Measurements from ENCODE around the gene FAM187B. TPM values are rescaled to one million over a fixed set of nuclear protein-coding genes. Genes with fewer than 3 reads are reported as not detected.

The FAM187B gene
- total RNA-seq, 1 donor from 2014 or later, result not detected

GRCh38 chr19:35225951-35226350 is 2.6 kb downstream of the FAM187B start:
- Mint-ChIP-seq H3K4me3 (ENCODE audit: unreplicated experiment) (no peak overlapping the region), H3K36me3 (ENCODE audit: low read depth) (no peaks in the 10 kb centered on the region), H3K27me3 (ENCODE audit: low read depth) (peaks cover 16% of the 10 kb centered on the region), H3K4me1 (ENCODE audit: low read depth) (no peaks in the 10 kb centered on the region), H3K9me3 (ENCODE audit: low read depth) (no peaks in the 10 kb centered on the region), H3K27ac (ENCODE audit: unreplicated experiment) (no peak overlapping the region)
- no peak for DNase-seq (ENCODE audit: low spot score)
- TF ChIP-seq CTCF (IDR thresholded peaks at IDR 0.05), result no peak

- no peak for DNase-seq (ENCODE audit: low spot score)
- H3K4me1 Mint-ChIP-seq (ENCODE audit: low read depth), result no peaks in the 10 kb centered on the region
- H3K27me3 Mint-ChIP-seq (ENCODE audit: low read depth), result peaks cover 16% of the 10 kb centered on the region
- no peaks in the 10 kb centered on the region for H3K9me3 Mint-ChIP-seq (ENCODE audit: low read depth)
- no peaks in the 10 kb centered on the region for H3K36me3 Mint-ChIP-seq (ENCODE audit: low read depth)
- no peak overlapping the region for H3K4me3 Mint-ChIP-seq (ENCODE audit: unreplicated experiment)
- TF ChIP-seq CTCF (IDR thresholded peaks at IDR 0.05), result no peak
- H3K27ac Mint-ChIP-seq (ENCODE audit: unreplicated experiment), result no peak overlapping the region
These were observed 3.6 kb downstream of the FAM187B start for GRCh38 chr19:35224681-35225571.

- no peak overlapping the region for H3K4me3 Mint-ChIP-seq (ENCODE audit: unreplicated experiment)
- no peaks in the 10 kb centered on the region for H3K36me3 Mint-ChIP-seq (ENCODE audit: low read depth)
- no peak for DNase-seq (ENCODE audit: low spot score)
- H3K27me3 Mint-ChIP-seq (ENCODE audit: low read depth), result peaks cover 9% of the 10 kb centered on the region
- TF ChIP-seq CTCF (IDR thresholded peaks at IDR 0.05), result no peak
- H3K9me3 Mint-ChIP-seq (ENCODE audit: low read depth), result no peaks in the 10 kb centered on the region
- no peaks in the 10 kb centered on the region for H3K4me1 Mint-ChIP-seq (ENCODE audit: low read depth)
- H3K27ac Mint-ChIP-seq (ENCODE audit: unreplicated experiment), result no peak overlapping the region
These were observed 4.6 kb downstream of the FAM187B start for GRCh38 chr19:35223862-35224505.

GRCh38 chr19:35223084-35223790 is 5.3 kb downstream of the FAM187B start:
- no peaks in the 10 kb centered on the region for H3K9me3 Mint-ChIP-seq (ENCODE audit: low read depth)

More at GRCh38 chr19:35223084-35223790, 5.3 kb downstream of the FAM187B start:
- H3K4me3 Mint-ChIP-seq (ENCODE audit: unreplicated experiment), result no peak overlapping the region
- no peak for DNase-seq (ENCODE audit: low spot score)
- H3K36me3 Mint-ChIP-seq (ENCODE audit: low read depth), result no peaks in the 10 kb centered on the region
- H3K27ac Mint-ChIP-seq (ENCODE audit: unreplicated experiment), result no peak overlapping the region
- peaks cover 9% of the 10 kb centered on the region for H3K27me3 Mint-ChIP-seq (ENCODE audit: low read depth)
- TF ChIP-seq CTCF (IDR thresholded peaks at IDR 0.05), result no peak
- H3K4me1 Mint-ChIP-seq (ENCODE audit: low read depth), result no peaks in the 10 kb centered on the region

Measured in chondrocyte (in vitro differentiated cells).